ENCODE results near the gene KCTD1. TPM values are rescaled to one million over a fixed set of nuclear protein-coding genes. Genes with fewer than 3 reads are reported as not detected.

KCTD1 gene
- total RNA-seq, 4 donors from 2014 or later: 25.3 to 62.0 (median 51.3) TPM

- intact Hi-C loops (cut with DNase I; ENCODE audit: low total_unique reads): no loop called here
- TF ChIP-seq, protein P1, sequence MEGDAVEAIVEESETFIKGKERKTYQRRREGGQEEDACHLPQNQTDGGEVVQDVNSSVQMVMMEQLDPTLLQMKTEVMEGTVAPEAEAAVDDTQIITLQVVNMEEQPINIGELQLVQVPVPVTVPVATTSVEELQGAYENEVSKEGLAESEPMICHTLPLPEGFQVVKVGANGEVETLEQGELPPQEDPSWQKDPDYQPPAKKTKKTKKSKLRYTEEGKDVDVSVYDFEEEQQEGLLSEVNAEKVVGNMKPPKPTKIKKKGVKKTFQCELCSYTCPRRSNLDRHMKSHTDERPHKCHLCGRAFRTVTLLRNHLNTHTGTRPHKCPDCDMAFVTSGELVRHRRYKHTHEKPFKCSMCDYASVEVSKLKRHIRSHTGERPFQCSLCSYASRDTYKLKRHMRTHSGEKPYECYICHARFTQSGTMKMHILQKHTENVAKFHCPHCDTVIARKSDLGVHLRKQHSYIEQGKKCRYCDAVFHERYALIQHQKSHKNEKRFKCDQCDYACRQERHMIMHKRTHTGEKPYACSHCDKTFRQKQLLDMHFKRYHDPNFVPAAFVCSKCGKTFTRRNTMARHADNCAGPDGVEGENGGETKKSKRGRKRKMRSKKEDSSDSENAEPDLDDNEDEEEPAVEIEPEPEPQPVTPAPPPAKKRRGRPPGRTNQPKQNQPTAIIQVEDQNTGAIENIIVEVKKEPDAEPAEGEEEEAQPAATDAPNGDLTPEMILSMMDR (IDR thresholded peaks at IDR 0.05): no peak
- no peak for TF ChIP-seq POLR2A (IDR thresholded peaks at IDR 0.05)
- no peak overlapping the region for H3K4me3 ChIP-seq (ENCODE audit: low read depth, poor library complexity, severe bottlenecking)
- no peak for DNase-seq (ENCODE audit: low spot score in 2 of 2)
- 80 to 87% methylated on average over 4 of the region's 4 CpGs for WGBS, 2 donors
These were observed 139.3 kb downstream of the KCTD1 start for GRCh38 chr18:26409091-26409490.

DNA sequence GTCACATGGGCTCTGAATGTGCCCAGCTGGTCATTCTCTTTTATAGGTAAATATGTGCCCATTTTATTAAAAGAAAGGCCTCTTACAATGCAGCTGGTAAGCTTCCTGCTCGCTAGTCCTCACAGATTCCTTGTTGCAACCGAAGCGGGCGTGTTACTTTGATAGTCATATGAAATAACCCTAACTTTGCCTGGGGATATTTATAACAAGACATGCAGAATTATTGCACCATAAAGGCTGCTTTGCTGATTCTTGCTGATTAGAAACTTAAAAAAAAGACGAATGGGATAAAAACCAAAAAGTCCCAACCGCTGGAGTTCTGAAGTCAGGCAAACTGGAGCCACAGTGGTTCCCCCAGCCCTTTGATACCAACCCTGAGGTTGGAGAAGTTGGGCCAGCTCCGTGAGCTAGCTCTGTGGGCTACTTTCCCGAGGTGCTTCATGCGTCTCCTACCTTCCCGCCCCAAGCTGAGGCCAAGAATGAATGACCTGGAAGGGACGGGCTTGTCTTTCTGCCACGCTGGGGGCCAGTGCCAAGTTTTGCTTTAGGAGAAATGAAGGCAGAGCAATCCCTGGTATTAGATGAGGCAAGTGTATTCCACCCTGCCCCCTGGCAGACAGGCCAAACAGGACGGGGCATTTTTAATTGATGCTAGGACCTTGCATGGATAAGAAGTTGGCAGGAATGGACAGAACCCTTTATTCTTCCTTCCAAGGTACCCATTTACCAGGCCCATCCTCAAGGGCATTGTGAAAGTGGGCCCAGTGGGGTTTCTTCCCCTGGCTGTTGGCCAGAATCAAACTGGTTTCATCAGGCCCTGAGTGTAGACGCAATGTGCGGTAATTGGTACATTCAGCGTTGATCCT, 140.4 kb downstream of the KCTD1 start:
- intact Hi-C loops (cut with DNase I; ENCODE audit: low total_unique reads): no loop called here
- WGBS, 2 donors: 64 to 67% methylated on average over 16 of the region's 16 CpGs
- peak in 1 of 2 donors; percentile 52 for DNase-seq (ENCODE audit: low spot score in 2 of 2)
- TF ChIP-seq POLR2A (IDR thresholded peaks at IDR 0.05): no peak
- TF ChIP-seq, protein P1 (IDR thresholded peaks at IDR 0.05): no peak
- H3K4me3 ChIP-seq (ENCODE audit: low read depth, poor library complexity, severe bottlenecking): no peak overlapping the region

GRCh38 chr18:26406854-26407517, 141.4 kb downstream of the KCTD1 start:
- no peak overlapping the region for H3K4me3 ChIP-seq (ENCODE audit: low read depth, poor library complexity, severe bottlenecking)
- 61 to 78% methylated on average over 15 of the region's 15 CpGs for whole genome bisulfite sequencing, 2 donors
- no peak for DNase-seq (ENCODE audit: low spot score in 2 of 2)
- intact Hi-C loops (cut with DNase I; ENCODE audit: low total_unique reads): no loop called here
- no peak for TF ChIP-seq POLR2A (IDR thresholded peaks at IDR 0.05)

- intact Hi-C loops (cut with DNase I; ENCODE audit: low total_unique reads): no loop called here
- H3K4me3 ChIP-seq (ENCODE audit: low read depth, poor library complexity, severe bottlenecking): no peak overlapping the region
- 83 to 89% methylated on average over 9 to 12 of the region's 12 CpGs for WGBS, 2 donors
- no peak for TF ChIP-seq POLR2A (IDR thresholded peaks at IDR 0.05)
- TF ChIP-seq, protein P1 (IDR thresholded peaks at IDR 0.05): no peak
- DNase-seq (ENCODE audit: low spot score in 2 of 2): no peak
These were observed 142.0 kb downstream of the KCTD1 start for GRCh38 chr18:26406324-26406723.

DNA sequence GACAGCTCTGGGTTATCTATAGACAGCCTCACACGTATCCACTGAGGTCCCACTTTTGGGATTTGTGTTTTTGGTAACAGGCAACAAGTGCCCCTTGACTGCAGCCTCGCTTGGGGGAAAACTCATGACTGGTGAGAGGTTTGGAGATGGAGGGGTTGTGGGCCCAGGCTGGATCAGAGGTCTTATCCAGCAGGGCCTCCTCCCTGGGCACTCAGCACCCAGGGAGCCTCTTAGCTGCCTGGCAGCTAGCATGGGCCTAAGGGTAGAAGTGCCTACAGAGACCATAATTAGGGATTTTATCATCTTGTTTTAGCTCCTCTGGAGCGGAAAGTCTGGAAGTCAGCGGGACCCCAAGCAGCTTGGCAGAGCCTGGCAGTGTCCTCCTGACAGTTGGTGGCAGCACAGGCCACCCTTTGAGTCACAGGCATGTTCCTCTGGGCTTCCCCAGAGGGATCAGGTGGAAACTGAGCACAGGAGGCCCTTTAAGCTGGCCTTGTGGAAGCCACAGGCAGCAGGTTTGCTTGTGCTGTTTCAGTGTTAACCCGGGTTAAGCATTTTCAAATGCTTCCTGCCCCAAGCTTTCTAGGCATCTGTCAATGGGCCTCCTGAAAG, 143.1 kb downstream of the KCTD1 start:
- no peak for DNase-seq (ENCODE audit: low spot score in 2 of 2)
- intact Hi-C loops (cut with DNase I; ENCODE audit: low total_unique reads): no loop called here
- H3K4me3 ChIP-seq (ENCODE audit: low read depth, poor library complexity, severe bottlenecking): no peak overlapping the region
- 74 to 78% methylated on average over 5 of the region's 5 CpGs for WGBS, 2 donors
- TF ChIP-seq, protein P1 (IDR thresholded peaks at IDR 0.05): no peak
- no peak for TF ChIP-seq POLR2A (IDR thresholded peaks at IDR 0.05)

Small RNAs within 50 kb of the gene (microRNA-seq; reads per million reads assigned to microRNA genes)
- gene MIR8057 (ENCODE audit: borderline number of aligned reads in 1 of 2, borderline replicate concordance in 2 of 2): 0 reads per million in 2 donors

Data from lower leg skin (tissue), 4 donors.